ENCODE results near the gene BMPR2. TPM values are rescaled to one million over a fixed set of nuclear protein-coding genes. Genes with fewer than 3 reads are reported as not detected.

Gene BMPR2
- total and polyA plus RNA-seq, 2 of the 8 experiments (the other 6 are each of a cell fraction or from before 2014, with no cell fraction given), result 5.5 to 19.8 TPM

GRCh38 chr2:202490479-202490878, 114.4 kb downstream of the BMPR2 start (continued):
- TF ChIP-seq CHD7 (IDR thresholded peaks at IDR 0.05; ENCODE audit: insufficient replicate concordance, low read length) (no peak), NANOG (IDR thresholded peaks at IDR 0.05; ENCODE audit: insufficient read depth, low read depth, low read length, poor library complexity, severe bottlenecking) (no peak), ATF2 (IDR thresholded peaks at IDR 0.05; ENCODE audit: low read length) (no peak), PHF8 (conservative IDR thresholded peaks at IDR 0.05; ENCODE audit: low read depth, low read length) (no peak), EP300 (IDR thresholded peaks at IDR 0.05; ENCODE audit: borderline replicate concordance in 1 of 2, low read depth in 2 of 2, low read length in 2 of 2) (no peak), YY1 (IDR thresholded peaks at IDR 0.05; ENCODE audit: low read depth, low read length) (no peak)
